Raji (cell line): ENCODE data around the gene MEX3D.
A peak's percentile ranks its signal among the peaks of the same experiment; 100 is the strongest.

ENCODE experiments used
- POLR2A ChIP-seq: IDR thresholded peaks from 2 replicates; pipeline ENCODE4 v1.6.1; 2011; ENCODE audit warnings: low read depth, low read length, control low read depth; ENCODE audit not compliant: insufficient read depth

Gene MEX3D

DNA sequence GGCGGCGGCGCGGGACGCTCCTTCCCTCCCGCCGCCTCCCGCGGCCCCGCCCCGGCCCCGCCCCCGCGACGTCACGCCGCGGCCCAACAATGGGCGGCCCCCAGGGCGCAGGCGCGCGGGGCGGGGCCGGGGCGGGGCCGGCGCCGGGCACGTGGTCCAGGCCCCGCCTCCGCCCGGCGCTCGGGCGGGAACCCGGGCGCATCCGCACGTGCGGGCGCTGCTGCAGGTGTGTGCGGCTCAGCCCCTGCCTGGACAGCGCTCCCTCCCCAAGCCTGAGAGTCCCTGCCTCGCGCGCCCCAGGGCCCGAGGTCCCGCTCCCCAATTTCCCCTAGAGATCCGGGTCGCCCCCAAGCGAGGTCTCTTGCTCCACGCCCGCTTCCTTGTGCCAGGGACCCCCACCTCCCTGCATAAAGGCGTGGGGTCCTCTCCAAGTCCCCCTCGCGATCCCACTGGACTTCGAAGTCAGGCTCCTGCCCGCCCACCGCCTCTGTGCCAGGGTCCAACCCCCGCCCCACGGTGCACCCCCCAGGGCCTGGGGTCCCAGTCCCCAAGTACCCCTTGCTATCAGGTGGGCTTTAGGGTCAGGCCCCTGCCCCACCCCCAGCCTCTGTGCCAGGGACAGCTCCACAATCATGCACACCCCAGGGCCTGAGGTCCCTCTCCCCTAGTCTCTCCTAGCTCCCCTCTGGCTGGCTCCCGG lies at the start of gene MEX3D:
TSS of gene MEX3D (minus strand) at position 6 of the 700 bp plus-strand sequence. CDS start 267 bp downstream, outside the sequence.
- peak; percentile 70 for TF ChIP-seq POLR2A

DNA sequence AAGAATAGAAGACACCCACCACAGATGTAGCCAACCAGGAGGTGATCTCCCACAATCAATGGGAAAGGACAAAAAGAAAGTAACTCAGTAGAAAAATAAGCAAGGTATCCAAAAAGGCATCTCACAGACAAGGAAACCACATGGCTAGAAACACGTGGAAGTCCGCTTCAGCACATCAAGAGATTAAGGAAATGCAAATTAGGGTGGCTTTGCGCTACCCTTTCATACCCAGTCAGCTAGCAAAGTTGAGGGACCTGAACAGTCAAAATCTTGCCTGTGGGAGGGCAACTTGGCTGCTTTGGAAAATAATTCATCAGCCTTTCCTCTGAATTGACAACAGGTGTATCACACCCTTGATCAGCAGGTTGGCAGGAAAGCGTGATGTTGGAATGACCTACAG lies 48.8 kb upstream of the MEX3D start:
- no peak for TF ChIP-seq POLR2A

DNA sequence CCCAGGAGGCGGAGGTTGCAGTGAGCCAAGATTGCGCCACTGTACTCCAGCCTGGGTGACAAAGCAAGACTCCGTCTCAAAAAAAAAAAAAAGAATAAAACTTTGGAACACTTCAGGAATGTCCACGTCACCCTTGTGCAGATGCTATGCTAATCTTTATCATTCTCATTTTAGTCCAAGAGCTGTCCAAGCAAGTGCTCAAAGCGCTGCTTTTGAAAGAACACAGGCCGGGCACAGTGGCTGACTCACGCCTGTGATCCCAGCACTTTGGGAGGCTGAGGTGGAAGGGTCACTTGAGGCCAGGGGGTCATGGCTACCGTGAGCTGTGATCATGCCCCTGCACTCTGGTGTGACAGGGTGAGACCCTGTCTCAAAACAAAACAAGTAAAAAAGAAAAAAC lies 48.3 kb upstream of the MEX3D start:
- TF ChIP-seq POLR2A, result no peak

DNA sequence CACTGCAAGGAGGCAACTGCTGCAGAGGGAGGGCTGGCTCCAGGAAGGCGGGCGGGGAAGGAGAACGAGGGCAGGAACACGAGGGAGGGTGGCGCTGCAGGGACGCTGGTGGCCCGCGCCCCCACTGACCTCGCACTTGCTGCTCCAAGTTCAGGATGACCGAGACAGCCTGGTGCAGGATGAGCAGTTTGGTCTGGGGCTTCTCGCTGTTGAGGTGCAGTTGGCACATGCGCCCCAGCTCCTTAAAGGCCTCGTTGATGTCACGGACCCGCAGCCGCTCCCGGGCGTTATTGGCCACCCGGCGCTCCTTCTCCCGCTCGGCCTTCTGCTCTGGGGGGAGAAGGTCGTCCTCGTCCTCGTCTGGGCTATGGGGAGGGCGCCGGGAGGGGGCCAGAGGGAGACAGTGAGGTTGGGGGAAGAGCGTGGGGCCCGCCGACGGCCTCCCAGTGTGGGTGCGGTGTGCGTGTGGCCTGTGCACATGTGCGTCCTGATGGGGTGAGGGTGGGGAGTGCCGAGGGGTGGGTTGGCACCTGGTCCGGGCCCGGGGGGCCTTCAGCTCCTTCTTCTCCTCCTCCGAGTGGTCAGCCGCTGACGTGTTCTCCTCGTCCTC lies 47.1 kb upstream of the MEX3D start:
- no peak for TF ChIP-seq POLR2A

DNA sequence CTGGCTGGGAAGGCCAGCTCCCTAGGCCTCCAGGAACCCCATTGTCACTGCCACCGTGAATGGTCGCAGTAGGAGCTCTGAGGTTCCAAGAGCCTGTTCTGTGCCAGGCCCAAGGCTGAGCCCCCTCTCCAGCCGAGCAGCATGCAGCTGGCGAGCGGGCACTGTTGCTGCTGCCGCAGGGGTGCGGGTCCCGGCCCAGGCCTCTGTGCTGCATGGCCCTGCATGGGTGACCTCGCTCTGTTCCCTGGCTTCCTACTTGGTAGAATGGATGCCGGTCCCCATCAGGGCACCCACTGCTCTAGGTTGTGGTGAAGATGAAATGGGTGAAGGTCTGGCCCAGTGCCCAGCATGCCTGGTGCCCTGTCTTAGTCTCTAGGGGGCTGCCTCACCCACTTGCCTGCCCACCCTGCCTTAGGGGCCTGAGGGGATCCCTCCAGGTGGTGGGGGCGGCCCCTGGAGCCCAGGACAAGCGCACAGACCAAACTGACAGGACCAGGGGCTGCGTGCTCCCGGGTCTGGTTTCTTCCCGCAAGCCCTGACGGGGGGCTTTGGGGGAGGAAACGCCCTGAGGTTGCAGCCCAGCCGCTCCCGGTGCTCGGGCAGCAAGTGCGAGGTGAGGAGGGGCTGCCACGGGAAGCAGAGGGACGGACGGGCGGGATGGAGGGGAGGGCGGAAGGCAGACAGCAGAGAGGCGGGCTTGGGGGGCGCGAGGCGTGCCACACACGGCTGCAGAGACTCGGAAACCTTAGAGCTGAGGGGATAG lies 45.9 kb upstream of the MEX3D start:
- no peak for TF ChIP-seq POLR2A

DNA sequence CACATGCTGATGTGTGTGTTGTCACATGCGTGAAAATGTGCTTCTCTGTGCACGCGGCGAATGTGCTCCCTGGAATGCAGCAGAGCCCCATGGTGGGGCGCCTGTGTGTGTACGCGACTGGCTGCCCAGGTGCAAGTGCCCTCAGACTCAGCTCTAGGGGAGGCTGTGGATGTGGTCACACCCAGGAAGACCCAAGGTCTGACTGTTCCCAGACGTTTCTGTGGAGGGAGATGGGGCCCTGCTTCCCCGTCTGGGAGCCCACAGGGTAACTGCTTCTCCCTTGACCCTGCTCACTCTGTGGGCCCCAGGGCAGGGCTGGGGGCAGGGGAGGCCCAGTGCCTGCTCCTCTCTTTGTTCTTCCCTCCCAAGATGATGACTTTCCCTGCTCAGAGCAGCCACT lies 45.0 kb upstream of the MEX3D start:
- TF ChIP-seq POLR2A, result no peak

DNA sequence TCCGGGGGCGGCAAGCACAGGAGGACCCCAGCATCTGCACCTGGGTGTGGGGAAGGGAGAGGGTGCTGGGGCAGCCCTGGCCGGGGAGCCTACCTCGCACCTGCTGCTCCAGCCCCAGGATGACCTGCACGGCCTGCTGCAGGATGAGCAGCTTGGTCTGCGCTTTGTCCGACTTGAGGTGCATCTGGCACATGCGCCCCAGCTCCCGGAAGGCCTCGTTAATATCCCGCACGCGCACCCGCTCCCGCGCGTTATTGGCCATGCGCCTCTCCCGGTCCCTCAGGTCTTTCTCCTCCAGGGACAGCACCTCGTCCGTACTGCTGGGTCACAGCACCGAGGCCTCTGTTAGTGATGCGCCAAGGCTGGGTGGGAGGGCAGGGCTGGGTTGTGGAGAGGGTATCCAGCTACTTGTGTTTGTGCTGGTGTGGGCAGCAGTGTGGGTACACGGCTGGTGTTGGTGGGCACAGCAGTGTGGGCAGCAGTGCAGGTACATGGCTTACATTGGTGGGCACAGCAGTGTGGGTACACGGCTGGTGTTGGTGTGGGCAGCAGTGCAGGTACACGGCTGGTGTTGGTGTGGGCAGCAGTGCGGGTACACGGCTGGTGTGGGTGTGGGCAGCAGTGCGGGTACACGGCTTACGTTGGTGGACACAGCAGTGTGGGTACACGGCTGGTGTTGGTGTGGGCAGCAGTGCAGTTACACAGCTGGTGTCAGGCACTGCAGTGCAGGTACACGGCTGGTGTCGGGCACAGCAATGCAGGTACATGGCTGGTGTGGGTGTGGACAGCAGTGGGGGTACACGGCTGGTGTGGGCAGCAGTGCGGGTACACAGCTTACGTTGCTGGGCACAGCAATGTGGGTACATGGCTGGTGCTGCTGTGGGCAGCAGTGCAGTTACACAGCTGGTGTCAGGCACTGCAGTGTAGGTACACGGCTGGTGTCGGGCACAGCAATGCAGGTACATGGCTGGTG lies 44.3 kb upstream of the MEX3D start:
- TF ChIP-seq POLR2A, result no peak

DNA sequence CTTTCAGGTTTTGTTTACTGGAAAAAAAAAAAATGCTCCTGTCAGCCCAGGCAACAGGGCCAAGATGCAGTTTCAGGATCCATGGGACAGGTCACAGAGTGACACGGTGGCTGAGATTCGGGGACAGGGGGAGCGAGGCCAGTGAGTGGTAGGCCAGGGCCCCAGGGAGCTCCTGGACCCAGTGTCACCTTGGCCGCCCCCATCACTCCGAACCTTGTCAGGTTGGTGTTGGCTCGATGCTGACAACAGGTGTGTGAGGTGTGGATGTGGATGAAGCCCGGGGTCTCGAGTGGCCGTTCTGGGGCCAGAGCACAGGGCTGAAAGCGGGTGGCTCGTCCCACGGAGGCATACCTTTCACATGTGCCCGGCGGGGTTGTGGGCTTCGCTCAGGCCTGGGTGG lies 43.2 kb upstream of the MEX3D start:
- no peak for TF ChIP-seq POLR2A

DNA sequence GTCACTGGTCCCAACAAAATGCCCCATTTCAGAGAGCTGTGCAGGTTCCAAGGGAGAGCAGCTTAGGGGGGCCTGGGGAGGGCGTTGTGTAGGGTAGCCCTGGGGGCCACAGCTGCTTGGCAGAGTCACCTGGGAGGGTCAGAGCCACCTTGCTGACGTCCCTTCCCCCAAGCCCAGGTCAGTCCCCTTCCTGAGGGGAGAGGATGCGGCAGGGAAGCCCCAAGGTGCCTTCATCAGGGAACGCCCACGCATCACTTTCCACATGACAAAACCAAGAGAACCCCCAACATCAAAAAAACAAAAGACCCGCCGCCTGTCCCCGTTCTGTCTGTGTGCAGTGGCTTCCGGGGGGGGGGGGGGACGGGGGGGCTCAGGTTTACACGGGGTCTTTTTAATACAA lies 42.5 kb upstream of the MEX3D start:
- TF ChIP-seq POLR2A, result no peak

DNA sequence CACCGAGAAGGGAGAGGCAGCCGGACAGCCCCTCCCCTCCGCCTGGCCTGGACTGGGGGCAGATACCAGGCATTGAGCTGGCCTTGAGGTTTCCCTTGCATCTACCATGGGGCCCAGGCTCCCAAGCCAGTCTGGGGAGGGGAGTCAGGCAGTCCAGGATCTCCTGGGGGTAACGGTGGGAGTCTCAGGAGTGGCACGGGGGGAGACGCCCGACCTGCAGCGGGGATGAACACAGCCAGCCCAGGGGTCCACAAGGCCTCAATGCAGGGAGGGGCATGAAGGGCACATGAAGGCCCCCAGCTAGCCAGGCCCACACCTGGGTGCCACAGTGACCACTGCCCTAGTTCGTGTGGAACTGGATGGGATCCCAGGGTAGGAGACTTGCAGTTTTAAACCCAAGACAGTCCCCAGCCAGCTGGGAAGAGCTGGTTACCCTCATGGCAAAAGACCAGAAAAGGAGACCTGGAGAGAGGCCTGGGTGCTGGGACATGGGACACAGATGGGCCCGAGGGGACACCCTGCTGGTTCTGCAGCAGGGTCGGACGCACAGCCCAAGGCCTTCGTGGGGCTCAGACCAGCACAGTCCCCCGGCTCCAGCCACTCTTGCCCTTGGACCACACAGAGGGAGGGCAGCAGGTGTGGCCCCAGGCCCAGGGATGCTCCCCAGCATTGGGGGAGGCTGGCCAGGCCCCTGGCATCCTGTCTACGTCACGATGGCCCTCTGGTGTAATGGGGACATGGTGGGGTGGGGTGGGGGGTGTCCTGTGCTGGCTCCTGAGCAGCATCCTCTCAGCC lies 41.8 kb upstream of the MEX3D start:
- TF ChIP-seq POLR2A, result no peak

DNA sequence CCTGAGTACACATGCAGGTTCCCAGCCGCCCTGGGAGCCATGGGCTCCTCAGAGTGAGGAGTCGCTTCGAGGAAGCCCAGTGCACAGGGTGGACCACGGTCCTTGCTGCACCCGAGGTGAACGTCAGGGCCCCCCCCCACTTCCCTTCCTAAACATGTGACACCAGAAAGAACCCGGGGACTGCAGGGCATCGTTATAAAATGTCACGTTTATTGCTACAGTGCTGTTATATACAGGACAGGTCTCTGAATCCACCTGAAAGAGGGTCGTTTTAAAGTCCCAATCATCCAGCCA lies 40.9 kb upstream of the MEX3D start:
- no peak for TF ChIP-seq POLR2A

DNA sequence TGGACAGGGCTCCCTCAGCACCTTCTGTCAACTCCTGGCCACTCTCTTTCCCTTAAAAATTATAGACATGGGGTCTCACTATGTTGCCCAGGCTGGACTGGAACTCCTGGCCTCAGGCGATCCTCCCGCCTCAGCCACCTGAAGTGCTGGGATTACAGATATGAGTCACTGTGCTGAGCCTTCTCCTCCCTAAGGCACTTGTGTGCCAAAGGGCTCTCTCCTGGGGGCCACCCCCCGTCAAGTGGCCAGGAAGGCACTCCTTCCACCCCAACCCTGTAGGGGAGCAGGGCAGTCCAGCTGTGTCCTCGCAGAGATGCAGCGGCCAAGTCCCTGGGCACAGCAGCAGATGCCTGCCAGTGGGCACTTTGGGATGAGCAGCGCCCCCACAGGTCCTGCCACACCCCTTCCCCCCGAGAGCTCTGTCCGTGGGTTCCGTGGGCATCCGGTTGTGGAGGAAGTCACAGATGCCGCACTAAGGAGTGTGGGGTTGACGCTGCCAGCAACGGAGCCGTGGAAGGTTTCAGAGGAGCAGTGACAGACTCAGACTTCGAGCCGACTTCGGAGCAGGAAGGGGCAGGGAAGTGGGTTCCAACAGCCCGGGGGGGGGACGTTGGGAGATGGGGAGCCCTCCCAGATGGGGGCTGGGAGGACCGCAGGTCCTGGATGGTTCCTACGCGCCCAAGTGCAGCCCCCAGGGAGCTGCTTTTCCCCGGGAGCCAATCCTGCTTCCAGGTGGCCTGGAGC lies 40.4 kb upstream of the MEX3D start:
- TF ChIP-seq POLR2A, result no peak

DNA sequence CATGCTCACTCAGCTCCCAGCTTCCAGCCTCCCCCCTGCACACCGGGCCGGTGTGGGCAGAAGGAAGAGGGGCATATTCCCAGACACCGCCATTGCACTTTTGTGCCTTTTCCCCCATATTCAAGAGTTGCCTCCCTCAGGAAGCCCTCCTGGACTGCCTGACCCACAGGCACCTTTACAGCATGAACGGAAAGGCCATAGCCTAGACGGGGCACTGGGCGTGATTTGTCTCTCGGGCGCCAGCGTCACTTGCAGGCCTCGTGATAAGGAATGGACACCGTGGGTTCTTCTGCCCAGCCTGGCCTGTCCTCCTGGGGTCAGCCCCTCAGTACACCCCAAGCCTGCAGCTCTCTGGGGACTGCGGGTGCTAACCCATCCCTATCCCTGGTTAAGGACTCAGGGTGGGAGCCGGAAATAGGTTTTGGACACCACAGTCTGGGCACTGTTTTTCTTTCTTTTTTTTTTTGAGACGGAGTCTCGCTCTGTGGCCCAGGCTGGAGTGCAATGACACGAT lies 38.1 kb upstream of the MEX3D start:
- TF ChIP-seq POLR2A, result no peak

DNA sequence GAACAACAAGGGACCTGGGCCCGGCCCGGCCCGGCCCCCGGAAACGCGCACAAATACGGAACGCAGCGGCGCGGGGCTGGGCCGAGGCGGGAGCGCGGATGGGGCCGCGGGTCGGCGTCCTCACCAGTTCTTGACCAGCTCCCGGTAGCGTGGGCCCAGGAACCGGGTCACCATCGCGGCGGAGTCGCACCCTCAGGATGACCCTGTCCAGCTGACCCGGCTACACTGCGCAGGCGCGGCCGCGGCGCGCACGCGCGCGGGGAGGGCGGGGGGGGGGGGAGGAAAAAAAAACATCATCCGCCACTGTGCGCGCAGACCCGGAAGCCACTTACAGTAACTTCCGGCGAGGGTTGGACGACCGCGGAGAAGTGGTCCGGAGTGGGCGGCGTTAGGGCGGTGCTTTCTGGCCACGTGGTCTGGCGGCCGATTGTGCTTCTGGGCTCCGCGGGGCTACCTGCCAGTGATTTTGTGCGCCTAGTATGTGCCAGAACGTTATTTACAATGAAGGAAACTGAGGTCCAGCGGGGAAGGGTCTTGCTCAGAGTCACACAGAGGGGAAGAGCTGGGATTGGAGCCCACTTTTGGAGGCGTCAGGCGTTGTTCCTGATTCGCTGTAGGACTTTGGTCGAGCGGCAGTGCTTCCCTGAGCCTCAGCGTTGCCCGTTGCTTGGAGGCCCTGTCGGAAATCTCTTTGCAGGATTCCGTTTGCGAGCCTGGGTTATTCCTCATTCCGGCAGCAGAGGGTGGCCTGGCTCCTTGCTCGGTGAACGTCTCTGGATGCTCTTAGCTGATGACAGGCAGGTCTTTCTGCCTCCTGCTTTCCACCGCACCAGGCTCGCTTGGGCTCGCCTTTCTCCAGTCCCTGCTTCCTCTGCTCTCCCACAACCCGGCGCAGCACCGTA lies 37.4 kb upstream of the MEX3D start, which contains the start of gene UQCR11:
TSS of gene UQCR11 (minus strand) at position 227 of the 902 bp plus-strand sequence. CDS start at position 174, 53 bp downstream.
- TF ChIP-seq POLR2A, result peak; percentile 92
